Neural crest cell (in vitro differentiated cells): ENCODE measurements around the gene SLC6A18. TPM values are rescaled to one million over a fixed set of nuclear protein-coding genes. Genes with fewer than 3 reads are reported as not detected.

Source experiments
- DNase-seq: peaks from one replicate; pipeline ENCODE4 v3.0.0; 2021; ENCODE audit warnings: low read depth, mixed read lengths, low spot score
- H3K27ac Mint-ChIP-seq: one replicate; pipeline ENCODE4 v1.8.0; 2021; ENCODE audit warnings: mild to moderate bottlenecking, mixed read lengths; ENCODE audit not compliant: unreplicated experiment
- H3K27me3 Mint-ChIP-seq: 2 replicates; pipeline ENCODE4 v1.8.0; 2021; ENCODE audit warnings: low read depth, mild to moderate bottlenecking, mixed read lengths
- H3K36me3 Mint-ChIP-seq: 2 replicates; pipeline ENCODE4 v1.8.0; 2021; ENCODE audit warnings: low read depth, mild to moderate bottlenecking, mixed read lengths
- H3K4me1 Mint-ChIP-seq: 2 replicates; pipeline ENCODE4 v1.8.0; 2021; ENCODE audit warnings: mixed read lengths
- H3K4me3 Mint-ChIP-seq: one replicate; pipeline ENCODE4 v1.8.0; 2021; ENCODE audit warnings: mild to moderate bottlenecking, mixed read lengths
- H3K9me3 Mint-ChIP-seq: 2 replicates; pipeline ENCODE4 v1.8.0; 2021; ENCODE audit warnings: mixed read lengths
- total RNA-seq: library from RNA; stranded (reverse); gene quantifications from 2 replicates; pipeline ENCODE4 v1.2.1, GENCODE V29; 2021
- TF ChIP-seq, protein P1 (sequence below): fragments of 200-600 bp; sonication (generic); conservative IDR thresholded peaks from 2 replicates; pipeline ENCODE4 v1.5.0; 2021; ENCODE audit warnings: antibody characterized with exemption, mild to moderate bottlenecking

SLC6A18 gene
- total RNA-seq, 1 donor from 2014 or later = not detected

DNA sequence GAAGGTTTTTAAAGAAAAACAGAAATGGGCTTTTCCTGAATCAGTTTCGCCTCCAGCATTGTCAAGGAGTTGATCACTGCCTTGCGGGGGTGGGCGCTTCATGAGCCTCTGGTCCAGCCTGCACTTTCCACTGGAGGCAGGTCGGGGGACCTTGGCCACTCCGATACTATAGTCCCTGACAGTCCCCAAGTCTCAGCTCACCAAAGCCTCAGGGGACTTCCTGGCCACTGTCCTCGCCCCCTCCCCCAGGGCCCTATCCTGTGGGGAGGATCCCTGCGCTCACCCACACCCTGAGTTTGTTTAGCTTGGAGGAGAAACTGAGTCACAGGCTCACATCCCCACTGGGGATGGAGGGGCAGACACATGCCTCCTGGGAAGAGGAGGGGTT is 22.4 kb upstream of the SLC6A18 start:
- peaks cover 8% of the 10 kb centered on the region for H3K4me1 Mint-ChIP-seq
- peaks cover 8% of the 10 kb centered on the region for H3K27me3 Mint-ChIP-seq
- H3K9me3 Mint-ChIP-seq = no peaks in the 10 kb centered on the region
- no peak for DNase-seq
- H3K27ac Mint-ChIP-seq = no peak overlapping the region
- no peak overlapping the region for H3K4me3 Mint-ChIP-seq
- TF ChIP-seq, protein P1, sequence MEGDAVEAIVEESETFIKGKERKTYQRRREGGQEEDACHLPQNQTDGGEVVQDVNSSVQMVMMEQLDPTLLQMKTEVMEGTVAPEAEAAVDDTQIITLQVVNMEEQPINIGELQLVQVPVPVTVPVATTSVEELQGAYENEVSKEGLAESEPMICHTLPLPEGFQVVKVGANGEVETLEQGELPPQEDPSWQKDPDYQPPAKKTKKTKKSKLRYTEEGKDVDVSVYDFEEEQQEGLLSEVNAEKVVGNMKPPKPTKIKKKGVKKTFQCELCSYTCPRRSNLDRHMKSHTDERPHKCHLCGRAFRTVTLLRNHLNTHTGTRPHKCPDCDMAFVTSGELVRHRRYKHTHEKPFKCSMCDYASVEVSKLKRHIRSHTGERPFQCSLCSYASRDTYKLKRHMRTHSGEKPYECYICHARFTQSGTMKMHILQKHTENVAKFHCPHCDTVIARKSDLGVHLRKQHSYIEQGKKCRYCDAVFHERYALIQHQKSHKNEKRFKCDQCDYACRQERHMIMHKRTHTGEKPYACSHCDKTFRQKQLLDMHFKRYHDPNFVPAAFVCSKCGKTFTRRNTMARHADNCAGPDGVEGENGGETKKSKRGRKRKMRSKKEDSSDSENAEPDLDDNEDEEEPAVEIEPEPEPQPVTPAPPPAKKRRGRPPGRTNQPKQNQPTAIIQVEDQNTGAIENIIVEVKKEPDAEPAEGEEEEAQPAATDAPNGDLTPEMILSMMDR = no peak
- H3K36me3 Mint-ChIP-seq = no peaks in the 10 kb centered on the region

DNA sequence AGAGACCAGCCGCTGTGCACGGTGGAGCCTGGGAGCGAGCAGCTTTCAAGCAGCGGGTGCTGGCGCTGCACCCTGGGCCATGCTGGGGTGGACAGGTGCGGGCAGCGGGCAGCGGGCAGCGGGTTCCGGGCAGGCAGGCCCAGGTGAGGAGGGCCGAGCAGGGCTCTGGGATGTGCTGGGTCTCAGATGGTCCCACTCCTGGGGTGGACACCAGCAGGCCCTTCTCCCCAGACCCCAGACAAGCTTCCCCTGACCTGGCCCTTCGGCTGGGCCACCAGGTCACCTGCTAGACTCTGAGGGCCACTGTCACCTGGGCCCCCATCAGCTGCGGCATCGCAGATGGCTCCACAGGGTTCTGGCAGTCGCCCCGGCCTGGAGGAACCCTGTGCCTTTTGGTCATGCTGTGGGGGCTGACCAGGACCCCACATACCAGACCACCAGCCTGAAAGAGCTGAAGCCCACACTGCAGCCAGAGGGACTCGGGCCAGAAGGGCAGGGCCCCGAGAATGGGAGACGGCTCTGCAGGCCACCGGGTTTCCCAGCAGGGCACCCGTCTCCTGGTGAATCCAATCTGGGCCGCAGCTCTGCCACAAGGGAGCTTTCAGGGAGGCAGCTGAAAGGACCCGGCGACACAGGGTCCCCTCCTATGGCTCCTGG is 21.7 kb upstream of the SLC6A18 start:
- Mint-ChIP-seq H3K9me3 (no peaks in the 10 kb centered on the region), H3K27ac (no peak overlapping the region), H3K27me3 (peaks cover 8% of the 10 kb centered on the region), H3K4me3 (no peak overlapping the region), H3K36me3 (no peaks in the 10 kb centered on the region), H3K4me1 (peaks cover 8% of the 10 kb centered on the region)
- TF ChIP-seq, protein P1 = no peak
- DNase-seq = no peak

DNA sequence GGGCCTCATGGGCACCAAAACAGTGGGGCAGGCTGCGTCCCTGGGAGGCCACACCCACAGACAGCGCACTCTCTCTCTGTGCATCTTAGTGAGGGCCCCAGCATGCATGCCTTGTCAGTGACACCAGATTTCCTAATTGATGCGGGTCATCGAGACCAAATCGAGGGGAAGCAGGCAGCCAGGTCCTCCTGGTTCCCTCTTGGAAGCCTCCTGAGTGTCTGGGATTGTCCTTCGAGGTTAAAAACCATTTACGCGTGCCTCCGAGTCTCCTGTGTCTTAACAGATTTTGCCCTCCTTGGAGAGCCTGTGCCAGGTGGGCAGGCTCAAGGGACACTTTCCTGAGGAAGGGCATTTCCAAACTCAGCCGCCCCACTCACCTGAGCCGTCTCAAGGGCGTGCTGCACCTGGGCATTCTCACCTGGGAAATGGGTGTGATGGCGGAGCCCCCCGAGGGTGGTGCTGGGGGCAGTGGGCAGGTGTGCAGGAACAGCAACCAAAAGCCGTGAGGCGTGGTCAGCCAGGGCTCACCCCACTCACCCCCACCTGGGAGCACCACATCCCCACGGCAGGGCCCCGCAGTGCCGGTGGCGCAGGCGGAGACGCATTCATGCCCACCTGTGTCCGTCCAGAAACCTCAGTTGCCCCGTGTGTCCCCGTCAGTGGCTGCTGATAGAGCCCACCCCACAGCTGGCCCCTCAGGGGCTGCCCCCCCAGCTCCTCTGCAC is 21.1 kb upstream of the SLC6A18 start:
- Mint-ChIP-seq H3K4me3 (no peak overlapping the region), H3K36me3 (no peaks in the 10 kb centered on the region), H3K27me3 (peaks cover 8% of the 10 kb centered on the region), H3K27ac (no peak overlapping the region), H3K4me1 (peaks cover 8% of the 10 kb centered on the region), H3K9me3 (no peaks in the 10 kb centered on the region)
- DNase-seq = no peak
- TF ChIP-seq, protein P1 = no peak

DNA sequence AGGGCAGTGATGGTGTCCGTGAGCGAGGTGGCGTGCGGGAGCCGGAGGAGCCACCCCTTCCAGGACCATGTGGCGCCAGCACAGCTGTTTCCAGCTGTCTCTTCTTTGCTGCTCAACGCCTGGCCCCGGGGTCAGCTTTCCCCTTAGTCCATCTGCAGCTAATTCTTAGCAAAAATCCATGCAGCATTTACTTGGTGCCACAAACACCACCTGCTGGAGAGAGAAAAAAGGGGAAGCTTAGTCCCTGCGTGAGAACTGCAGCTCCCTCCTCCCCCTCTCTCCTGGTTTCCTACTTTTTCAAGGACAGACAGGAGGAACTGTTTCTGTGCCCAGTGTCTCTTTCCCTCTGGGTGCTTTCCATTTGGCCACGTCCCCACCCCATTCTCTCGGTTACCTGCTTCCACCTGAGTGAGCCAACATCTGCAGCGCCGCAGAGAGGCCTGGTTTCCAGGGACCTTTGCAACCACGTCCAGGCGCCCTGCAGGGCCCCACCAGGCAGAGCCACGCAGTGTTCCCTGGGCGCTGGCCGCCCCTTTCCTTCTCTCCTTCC is 20.4 kb upstream of the SLC6A18 start:
- Mint-ChIP-seq H3K9me3 (no peaks in the 10 kb centered on the region), H3K4me3 (no peak overlapping the region), H3K36me3 (no peaks in the 10 kb centered on the region), H3K27ac (no peak overlapping the region), H3K27me3 (peaks cover 8% of the 10 kb centered on the region), H3K4me1 (peaks cover 8% of the 10 kb centered on the region)
- DNase-seq = no peak
- TF ChIP-seq, protein P1 = peak; percentile 56

GRCh38 chr5:1205255-1206180 is 19.7 kb upstream of the SLC6A18 start:
- Mint-ChIP-seq H3K9me3 (no peaks in the 10 kb centered on the region), H3K4me3 (no peak overlapping the region), H3K27me3 (peaks cover 8% of the 10 kb centered on the region), H3K27ac (no peak overlapping the region), H3K36me3 (no peaks in the 10 kb centered on the region), H3K4me1 (peaks cover 8% of the 10 kb centered on the region)
- no peak for DNase-seq
- TF ChIP-seq, protein P1 = no peak
